GM10847 (cell line): Measurements from ENCODE around the gene CFD.

Source experiments
- POLR2A ChIP-seq: IDR thresholded peaks from 2 replicates; pipeline ENCODE4 v1.6.1; 2011; ENCODE audit not compliant: insufficient read length; ENCODE audit errors: extremely low read depth

CFD gene

DNA sequence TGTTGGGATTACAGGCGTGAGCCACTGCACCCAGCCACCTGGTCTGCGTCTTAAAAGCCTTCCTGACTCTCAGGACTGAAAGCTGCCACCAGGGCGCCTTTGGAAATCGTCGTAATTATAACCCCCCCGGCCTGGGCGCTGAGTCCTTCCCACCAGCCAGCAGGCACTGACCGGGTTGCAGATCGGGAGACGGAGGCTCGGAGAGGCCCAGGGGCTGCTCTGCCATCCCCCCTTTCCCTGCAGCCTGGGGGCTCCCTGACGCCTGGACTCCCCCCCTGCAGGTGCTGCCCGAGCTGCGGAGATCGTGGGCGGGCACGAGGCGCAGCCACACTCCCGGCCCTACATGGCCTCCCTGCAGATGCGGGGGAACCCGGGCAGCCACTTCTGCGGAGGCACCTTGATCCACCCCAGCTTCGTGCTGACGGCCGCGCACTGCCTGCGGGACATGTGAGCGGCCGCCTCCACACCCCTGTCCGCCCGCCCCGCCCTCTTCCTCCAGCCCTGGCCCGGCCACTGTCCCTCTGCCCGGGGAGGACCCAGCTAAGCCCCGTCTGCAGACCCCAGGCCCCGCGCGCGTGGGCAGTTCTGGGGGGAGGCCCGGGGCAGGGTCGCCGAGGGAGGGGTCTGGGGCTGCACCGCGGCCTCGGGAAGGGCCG, 16.2 kb upstream of the CFD start:
- no peak for TF ChIP-seq POLR2A

DNA sequence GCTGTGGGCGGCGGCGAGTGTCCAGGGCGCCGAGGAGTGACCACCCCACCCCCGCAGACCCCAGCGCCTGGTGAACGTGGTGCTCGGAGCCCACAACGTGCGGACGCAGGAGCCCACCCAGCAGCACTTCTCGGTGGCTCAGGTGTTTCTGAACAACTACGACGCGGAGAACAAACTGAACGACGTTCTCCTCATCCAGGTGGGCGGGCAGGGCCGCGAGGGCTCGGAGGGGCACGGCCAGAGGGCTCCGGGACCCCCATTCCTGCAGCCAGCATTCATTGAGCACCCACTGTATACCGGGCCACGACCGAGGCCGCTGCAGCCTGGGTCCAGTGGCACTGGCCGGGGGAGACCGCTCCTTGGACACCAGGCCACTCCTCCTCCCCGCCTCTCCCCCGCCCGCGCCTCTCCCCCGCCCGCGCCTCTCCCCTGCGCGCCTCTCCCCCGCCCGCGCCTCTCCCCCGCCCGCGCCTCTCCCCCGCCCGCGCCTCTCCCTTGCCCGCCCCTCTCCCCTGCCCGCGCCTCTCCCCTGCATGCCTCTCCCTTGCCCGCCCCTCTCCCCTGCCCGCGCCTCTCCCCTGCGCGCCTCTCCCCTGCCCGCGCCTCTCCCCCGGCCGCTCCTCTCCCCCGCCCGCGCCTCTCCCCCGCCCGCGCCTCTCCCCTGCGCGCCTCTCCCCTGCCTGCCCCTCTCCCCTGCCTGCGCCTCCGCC, 15.5 kb upstream of the CFD start:
- TF ChIP-seq POLR2A, result no peak

DNA sequence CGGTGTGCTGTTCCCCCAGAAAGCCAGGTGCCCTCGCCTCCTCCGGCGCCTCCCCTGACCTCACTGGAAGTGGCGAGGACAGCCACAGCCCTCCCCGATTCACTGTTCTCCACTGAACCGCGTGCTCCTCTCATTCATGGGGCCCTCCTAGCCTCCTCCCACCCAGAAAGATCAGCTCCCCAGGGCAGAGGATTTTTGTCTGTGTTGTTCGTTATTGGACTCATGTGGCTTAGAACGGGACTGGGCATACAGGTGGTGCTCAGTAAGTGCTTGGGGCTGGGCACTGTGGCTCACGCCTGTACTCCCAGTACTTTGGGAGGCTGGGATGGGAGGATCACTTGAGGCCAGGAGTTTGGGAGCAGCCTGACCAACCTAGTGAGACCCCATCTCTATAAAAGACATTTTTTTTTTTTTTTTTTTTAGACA, 14.9 kb upstream of the CFD start:
- TF ChIP-seq POLR2A, result no peak

DNA sequence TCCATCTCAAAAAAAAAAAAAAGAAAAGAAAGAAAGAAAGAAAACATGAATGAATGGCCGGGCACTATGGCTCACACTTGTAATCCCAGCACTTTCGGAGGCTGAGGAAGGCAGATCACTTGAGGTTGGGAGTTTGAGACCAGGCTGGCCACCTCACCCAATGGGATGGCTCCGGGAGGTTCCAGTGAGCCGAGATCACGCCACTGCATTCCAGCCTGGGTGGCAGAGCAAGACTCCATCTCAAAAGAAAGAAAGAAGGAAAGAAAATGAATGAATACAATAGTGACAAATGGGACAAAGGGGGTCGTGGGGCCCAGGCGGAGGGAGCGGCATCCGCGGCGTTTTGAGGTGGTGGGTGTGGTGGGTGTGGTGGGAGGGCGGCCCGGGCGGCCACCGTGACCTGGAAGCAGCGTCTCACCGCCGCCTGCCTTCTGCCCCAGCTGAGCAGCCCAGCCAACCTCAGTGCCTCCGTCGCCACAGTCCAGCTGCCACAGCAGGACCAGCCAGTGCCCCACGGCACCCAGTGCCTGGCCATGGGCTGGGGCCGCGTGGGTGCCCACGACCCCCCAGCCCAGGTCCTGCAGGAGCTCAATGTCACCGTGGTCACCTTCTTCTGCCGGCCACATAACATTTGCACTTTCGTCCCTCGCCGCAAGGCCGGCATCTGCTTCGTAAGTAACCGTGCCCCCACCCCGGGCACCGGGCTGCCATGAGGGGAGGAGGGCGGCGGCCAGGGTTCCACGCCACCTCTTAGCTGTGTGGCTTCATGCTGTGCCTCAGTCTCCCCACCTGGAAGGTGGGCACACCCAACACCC, 13.6 kb upstream of the CFD start:
- no peak for TF ChIP-seq POLR2A

DNA sequence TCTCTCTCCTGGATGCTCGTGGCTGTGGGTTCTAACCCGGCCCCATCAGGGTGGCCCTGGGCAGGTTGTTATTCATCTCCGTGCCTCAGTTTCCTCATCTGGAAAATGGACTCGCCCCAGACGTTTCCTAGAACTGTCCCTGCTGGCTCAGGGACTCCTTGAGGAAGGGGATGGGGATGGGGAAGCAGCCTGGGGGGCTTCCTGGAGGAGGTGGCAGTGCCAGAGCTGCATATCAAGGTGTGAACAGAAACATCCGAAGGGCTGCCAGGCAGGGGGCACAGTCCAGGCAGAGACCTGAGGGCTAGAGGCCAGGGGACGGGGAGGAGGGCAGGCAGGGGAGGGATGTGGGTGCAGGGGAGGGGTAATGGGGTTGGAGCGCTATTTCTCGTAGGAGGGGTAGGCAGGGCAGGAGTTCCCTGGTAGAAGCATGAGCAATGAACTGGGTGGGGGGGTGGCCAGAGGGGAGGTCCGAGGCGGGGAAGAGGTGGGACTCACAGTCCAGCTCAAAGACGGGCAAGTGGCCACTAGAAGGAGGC, 11.0 kb upstream of the CFD start:
- TF ChIP-seq POLR2A, result no peak

DNA sequence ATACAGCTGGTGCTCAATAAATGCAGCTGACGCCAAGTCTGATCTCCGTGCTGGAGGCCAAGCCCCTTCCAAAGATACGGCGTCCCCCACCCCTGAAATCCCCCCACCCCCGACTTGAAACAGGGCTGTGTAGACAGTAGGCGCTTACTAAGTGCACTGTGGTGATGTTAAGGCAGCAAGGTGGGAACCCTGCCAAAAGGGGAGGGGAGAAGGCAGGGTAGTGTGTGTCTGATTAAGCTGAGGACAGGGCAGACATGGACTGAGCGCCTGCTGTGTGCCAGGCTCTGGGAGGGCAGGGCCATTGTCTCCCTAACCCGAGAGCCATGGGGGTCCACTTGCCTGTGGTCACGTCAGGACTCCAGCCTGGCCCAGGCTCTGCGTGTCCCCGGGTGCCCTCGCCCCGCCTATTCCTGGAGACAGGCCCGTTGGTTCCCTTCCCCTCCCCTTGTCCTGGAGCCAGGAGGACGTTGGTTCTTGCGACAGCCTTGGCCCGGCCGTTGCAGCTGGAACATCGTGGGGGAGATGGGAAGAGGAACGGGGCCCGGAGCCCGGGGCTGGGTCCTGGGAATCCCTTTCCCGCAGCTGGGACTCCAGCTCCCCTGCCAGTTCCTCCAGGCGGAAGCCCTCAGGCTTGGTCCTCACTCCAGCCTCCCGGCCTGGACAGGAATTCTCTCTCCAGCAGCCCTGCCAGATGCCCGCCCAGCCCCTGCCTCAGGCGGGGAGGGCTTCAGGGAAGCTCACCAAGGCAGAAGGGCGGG, 9.1 kb upstream of the CFD start:
- no peak for TF ChIP-seq POLR2A

DNA sequence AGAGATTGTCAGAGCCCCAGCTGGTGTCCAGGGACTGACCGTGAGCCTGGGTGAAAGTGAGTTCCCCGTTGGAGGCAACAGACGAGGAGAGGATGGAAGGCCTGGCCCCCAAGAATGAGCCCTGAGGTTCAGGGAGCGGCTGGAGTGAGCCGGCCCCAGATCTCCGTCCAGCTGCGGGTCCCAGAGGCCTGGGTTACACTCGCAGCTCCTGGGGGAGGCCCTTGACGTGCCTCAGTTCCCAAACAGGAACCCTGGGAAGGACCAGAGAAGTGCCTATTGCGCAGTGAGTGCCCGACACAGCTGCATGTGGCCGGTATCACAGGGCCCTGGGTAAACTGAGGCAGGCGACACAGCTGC, 8.5 kb upstream of the CFD start:
- TF ChIP-seq POLR2A, result no peak

DNA sequence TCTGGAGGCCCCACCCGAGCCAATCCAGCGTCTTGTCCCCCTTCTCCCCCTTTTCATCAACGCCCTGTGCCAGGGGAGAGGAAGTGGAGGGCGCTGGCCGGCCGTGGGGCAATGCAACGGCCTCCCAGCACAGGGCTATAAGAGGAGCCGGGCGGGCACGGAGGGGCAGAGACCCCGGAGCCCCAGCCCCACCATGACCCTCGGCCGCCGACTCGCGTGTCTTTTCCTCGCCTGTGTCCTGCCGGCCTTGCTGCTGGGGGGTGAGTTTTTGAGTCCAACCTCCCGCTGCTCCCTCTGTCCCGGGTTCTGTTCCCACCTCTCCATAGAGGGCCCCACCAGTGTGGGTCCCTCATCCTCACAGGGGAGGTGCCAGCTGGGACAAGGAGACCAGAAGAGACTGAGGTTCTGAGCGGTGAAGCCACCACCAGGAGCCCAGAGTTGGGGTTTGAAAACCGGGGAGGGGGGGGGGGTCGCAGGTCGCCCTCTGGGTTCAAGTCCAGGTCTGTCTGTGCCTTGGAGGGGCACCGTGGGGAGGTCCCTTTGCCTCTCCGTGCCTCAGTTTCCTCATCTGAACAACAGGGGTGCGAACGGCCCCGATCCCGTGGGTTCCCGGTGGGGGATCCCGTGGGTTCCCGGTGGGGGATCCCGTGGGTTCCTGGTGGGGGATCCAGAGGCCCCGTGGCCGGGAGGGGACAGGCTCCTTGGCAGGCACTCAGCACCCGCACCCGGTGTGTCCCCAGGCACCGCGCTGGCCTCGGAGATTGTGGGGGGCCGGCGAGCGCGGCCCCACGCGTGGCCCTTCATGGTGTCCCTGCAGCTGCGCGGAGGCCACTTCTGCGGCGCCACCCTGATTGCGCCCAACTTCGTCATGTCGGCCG, 7.1 kb upstream of the CFD start, which contains the start of gene ELANE:
TSS of gene ELANE (plus strand) at position 168 of the 878 bp plus-strand sequence. CDS start at position 194, 26 bp downstream.
- no peak for TF ChIP-seq POLR2A

DNA sequence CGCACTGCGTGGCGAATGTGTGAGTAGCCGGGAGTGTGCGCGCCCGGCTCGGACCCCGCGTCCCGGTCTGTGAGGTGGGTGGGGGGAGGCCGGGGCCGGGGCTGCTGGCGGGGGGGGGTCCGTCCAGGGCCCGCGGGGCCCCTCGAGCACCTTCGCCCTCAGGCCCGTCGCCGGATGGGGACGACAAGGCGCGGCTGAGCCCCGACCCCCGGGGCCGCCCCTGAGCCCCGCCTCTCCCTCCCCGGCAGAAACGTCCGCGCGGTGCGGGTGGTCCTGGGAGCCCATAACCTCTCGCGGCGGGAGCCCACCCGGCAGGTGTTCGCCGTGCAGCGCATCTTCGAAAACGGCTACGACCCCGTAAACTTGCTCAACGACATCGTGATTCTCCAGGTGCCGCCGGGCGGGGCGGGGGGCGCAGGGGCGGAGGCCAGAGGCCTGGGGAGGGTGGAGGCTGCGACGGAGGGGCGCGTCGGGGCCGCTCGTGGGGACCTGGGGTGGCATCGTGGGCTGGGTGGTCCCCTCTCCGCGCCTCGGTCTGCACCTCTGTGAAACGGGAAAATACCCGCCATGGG, 6.4 kb upstream of the CFD start:
- TF ChIP-seq POLR2A, result no peak

DNA sequence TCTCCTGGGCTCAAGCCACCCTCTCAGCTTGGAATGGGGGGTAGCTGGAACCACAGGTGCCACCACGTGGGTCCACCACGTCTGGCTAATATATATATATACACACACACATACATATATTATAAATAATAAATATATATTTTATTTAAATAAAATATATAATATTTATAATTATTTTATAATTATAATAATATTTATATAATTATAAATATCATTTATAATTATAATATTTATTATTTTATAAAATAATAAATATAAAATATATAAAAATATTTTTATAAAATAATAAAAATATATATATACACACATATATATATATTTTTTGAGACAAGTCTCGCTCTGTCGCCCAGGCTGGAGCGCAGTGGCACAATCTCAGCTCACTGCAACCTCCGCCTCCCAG, 4.9 kb upstream of the CFD start:
- TF ChIP-seq POLR2A, result no peak

DNA sequence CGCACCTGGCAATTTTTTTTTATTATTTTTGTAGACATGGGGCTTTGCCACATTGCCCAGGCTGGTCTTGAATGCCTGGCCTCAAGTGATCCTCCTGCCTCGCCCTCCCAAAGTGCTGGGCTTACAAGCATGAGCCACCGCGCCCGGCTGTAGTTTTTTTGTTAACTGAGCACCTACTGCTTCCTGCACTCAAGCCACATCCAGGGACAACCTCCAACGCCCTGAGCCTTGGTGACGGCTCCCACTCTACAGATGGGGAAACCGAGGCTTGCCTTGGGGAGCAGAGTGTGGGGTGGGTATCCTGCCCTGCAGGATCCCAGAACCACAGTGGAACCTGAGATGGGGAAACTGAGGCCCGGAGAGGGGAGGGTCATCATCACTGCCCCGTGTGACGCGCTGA, 4.3 kb upstream of the CFD start:
- no peak for TF ChIP-seq POLR2A

DNA sequence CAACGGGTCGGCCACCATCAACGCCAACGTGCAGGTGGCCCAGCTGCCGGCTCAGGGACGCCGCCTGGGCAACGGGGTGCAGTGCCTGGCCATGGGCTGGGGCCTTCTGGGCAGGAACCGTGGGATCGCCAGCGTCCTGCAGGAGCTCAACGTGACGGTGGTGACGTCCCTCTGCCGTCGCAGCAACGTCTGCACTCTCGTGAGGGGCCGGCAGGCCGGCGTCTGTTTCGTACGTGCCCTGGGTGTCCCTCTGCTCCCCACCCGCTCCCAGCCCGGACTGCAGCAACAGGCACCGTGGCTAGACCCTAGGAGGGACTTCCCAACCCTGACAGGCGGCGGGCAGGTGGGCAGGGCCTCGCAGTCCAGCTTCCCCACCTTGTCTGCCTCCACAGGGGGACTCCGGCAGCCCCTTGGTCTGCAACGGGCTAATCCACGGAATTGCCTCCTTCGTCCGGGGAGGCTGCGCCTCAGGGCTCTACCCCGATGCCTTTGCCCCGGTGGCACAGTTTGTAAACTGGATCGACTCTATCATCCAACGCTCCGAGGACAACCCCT, 3.8 kb upstream of the CFD start:
- no peak for TF ChIP-seq POLR2A

DNA sequence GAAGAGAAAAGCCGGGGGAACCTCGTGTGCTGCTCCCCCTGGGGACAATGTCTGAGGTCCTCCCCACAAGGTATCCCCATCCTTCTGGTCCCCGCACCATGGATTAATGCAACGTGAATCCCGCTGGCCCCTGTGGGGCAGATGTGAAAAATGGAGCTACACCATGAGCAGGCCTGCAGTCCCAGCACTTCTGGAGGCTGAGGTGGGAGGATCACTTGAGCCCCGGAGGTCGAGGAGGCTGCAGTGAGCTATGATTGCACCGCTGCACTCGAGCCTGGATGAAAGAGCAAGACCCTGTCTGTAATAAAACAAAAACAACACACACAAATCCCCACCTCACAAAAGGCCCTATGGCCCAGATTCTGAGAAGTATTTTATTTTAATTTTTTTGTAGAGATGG, 1.2 kb upstream of the CFD start:
- no peak for TF ChIP-seq POLR2A
